K562 (cell line): ENCODE measurements around the gene LAX1. TPM values are rescaled to one million over a fixed set of nuclear protein-coding genes. Genes with fewer than 3 reads are reported as not detected.

Experiments
- ELF4 ChIP-seq: fragments of 450-650 bp; formaldehyde crosslinking; IDR thresholded peaks from 2 replicates; pipeline ENCODE4 v1.4.0; 2022; ENCODE audit warnings: missing genetic modification characterization
- MEIS2 ChIP-seq: fragments of 450-650 bp; IDR thresholded peaks from 2 replicates; pipeline ENCODE4 v1.6.1; 2014; ENCODE audit warnings: mild to moderate bottlenecking; ENCODE audit not compliant: partially characterized antibody
- NFE2 ChIP-seq: IDR thresholded peaks from 2 replicates; pipeline ENCODE4 v1.6.1; 2014; ENCODE audit warnings: antibody characterized with exemption, low read depth
- TCF3 ChIP-seq: sonication (generic); formaldehyde crosslinking; IDR thresholded peaks from 2 replicates; pipeline ENCODE4 v1.4.0; 2020; ENCODE audit warnings: mild to moderate bottlenecking, missing genetic modification reagents
- ZBED1 ChIP-seq: IDR thresholded peaks from 2 replicates; pipeline ENCODE4 v1.6.1; 2014
- polyA plus RNA-seq, 8 experiments: library from polyadenylated mRNA; depleted of rRNA in 4 of 8; stranded (reverse) in 5 of 8; unstranded in 3 of 8; fragments of >200 nt; fragmentation: Nextera tagmentation in 2 of 8; fragmentation: Illumina TruSeq in 1 of 8; extraction: Ambion mirVana in 2 of 8; extraction: Trizol in 1 of 8; gene quantifications; 2 replicates each; pipeline versions ENCODE4 v1.2.1 to v1.2.3, GENCODE V29; 2011 to 2014; ENCODE audit warnings: inconsistent platforms in 1 of 8, missing spikeins in 1 of 8
- total RNA-seq, 7 experiments: library from RNA; depleted of rRNA in 6 of 7; stranded (reverse); fragments of >200 nt in 6 of 7; fragmentation: Illumina TruSeq in 2 of 7; extraction: Trizol in 2 of 7; gene quantifications; 2 replicates each; pipeline versions ENCODE4 v1.2.1 to v1.2.3, GENCODE V29; 2011 to 2021; ENCODE audit warnings: low replicate concordance in 1 of 7
- TF ChIP-seq, protein P1 (sequence below): fragments of 450-650 bp; IDR thresholded peaks from 2 replicates; pipeline ENCODE4 v1.6.1; 2016; ENCODE audit warnings: mild to moderate bottlenecking, moderate library complexity
- TF ChIP-seq, protein P2 (sequence below): sonication (generic); formaldehyde crosslinking; IDR thresholded peaks from 2 replicates; pipeline ENCODE4 v1.9.0; 2022; ENCODE audit warnings: mild to moderate bottlenecking, missing genetic modification reagents
- TF ChIP-seq, protein P3 (sequence below): sonication (generic); formaldehyde crosslinking; IDR thresholded peaks from 2 replicates; pipeline ENCODE4 v1.5.0; 2020; ENCODE audit warnings: missing genetic modification reagents
- TF ChIP-seq, protein P4 (sequence below), 2 experiments: fragments of 200-800 bp in 1 of 2; sonication (Bioruptor generic) in 1 of 2; sonication (generic) in 1 of 2; formaldehyde crosslinking in 1 of 2; IDR thresholded peaks in 1 of 2; conservative IDR thresholded peaks in 1 of 2; 2 replicates each; pipeline versions ENCODE4 v1.5.0 to v1.6.1; 2016 to 2020; ENCODE audit warnings: missing compliant biosample characterization in 1 of 2, missing genetic modification characterization in 1 of 2, missing genetic modification reagents in 1 of 2
- TF ChIP-seq, protein P5 (sequence below), 2 experiments: IDR thresholded peaks; 2 replicates each; pipeline ENCODE4 v1.6.1; 2011; ENCODE audit warnings: borderline replicate concordance in 1 of 2, control low read depth in 1 of 2, low read depth in 1 of 2, low read length in 1 of 2, mild to moderate bottlenecking in 1 of 2, mixed read lengths in 1 of 2, moderate library complexity in 1 of 2; ENCODE audit not compliant: insufficient read depth in 1 of 2, insufficient read length in 1 of 2, poor library complexity in 1 of 2, severe bottlenecking in 1 of 2; ENCODE audit errors: extremely low read depth in 1 of 2

Gene LAX1
- total and polyA plus RNA-seq, 9 of the 15 experiments (the other 6 are each of a cell fraction or from before 2014, with no cell fraction given) = not detected

DNA sequence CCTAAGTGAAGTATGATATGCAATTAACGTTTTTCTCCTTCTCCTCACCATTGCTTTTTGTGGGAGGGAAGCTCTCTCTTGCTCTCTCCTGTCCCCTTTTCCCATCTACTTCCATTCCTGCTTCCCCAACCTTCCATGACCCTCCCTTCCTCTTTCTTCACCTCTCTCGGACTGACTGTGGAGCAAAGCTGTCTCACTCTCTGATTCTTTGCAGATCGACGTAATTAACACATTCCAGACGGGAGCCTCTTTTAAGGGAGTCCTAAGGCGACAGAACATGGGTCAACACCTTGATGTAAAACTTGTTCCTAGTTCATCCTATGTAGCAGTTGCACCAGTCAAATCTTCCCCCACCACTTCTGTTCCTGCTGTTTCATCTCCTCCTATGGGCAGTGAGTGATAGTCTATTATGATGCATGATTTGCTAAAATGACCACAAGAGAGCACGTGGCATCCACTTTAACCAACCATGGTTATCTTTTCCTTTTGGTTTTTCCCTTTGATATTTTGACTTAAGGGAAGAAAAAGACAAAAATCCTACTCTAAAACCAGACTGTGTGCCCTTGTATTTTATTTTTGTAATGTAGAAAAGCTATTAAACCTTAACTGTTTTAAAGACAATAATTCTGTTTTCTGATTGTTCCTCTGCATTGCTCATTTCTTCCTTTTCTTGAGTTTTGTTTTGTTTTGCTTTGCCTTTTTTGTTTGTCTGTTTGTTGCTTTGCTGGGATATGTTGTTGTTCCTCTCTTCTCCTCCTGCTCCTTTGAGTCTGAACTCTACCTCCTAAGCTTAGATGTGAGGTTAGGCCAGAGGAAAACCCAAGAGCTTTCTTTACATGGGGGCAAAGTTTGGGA, 31.7 kb upstream of the LAX1 start (continued):
- TF ChIP-seq, protein P1, sequence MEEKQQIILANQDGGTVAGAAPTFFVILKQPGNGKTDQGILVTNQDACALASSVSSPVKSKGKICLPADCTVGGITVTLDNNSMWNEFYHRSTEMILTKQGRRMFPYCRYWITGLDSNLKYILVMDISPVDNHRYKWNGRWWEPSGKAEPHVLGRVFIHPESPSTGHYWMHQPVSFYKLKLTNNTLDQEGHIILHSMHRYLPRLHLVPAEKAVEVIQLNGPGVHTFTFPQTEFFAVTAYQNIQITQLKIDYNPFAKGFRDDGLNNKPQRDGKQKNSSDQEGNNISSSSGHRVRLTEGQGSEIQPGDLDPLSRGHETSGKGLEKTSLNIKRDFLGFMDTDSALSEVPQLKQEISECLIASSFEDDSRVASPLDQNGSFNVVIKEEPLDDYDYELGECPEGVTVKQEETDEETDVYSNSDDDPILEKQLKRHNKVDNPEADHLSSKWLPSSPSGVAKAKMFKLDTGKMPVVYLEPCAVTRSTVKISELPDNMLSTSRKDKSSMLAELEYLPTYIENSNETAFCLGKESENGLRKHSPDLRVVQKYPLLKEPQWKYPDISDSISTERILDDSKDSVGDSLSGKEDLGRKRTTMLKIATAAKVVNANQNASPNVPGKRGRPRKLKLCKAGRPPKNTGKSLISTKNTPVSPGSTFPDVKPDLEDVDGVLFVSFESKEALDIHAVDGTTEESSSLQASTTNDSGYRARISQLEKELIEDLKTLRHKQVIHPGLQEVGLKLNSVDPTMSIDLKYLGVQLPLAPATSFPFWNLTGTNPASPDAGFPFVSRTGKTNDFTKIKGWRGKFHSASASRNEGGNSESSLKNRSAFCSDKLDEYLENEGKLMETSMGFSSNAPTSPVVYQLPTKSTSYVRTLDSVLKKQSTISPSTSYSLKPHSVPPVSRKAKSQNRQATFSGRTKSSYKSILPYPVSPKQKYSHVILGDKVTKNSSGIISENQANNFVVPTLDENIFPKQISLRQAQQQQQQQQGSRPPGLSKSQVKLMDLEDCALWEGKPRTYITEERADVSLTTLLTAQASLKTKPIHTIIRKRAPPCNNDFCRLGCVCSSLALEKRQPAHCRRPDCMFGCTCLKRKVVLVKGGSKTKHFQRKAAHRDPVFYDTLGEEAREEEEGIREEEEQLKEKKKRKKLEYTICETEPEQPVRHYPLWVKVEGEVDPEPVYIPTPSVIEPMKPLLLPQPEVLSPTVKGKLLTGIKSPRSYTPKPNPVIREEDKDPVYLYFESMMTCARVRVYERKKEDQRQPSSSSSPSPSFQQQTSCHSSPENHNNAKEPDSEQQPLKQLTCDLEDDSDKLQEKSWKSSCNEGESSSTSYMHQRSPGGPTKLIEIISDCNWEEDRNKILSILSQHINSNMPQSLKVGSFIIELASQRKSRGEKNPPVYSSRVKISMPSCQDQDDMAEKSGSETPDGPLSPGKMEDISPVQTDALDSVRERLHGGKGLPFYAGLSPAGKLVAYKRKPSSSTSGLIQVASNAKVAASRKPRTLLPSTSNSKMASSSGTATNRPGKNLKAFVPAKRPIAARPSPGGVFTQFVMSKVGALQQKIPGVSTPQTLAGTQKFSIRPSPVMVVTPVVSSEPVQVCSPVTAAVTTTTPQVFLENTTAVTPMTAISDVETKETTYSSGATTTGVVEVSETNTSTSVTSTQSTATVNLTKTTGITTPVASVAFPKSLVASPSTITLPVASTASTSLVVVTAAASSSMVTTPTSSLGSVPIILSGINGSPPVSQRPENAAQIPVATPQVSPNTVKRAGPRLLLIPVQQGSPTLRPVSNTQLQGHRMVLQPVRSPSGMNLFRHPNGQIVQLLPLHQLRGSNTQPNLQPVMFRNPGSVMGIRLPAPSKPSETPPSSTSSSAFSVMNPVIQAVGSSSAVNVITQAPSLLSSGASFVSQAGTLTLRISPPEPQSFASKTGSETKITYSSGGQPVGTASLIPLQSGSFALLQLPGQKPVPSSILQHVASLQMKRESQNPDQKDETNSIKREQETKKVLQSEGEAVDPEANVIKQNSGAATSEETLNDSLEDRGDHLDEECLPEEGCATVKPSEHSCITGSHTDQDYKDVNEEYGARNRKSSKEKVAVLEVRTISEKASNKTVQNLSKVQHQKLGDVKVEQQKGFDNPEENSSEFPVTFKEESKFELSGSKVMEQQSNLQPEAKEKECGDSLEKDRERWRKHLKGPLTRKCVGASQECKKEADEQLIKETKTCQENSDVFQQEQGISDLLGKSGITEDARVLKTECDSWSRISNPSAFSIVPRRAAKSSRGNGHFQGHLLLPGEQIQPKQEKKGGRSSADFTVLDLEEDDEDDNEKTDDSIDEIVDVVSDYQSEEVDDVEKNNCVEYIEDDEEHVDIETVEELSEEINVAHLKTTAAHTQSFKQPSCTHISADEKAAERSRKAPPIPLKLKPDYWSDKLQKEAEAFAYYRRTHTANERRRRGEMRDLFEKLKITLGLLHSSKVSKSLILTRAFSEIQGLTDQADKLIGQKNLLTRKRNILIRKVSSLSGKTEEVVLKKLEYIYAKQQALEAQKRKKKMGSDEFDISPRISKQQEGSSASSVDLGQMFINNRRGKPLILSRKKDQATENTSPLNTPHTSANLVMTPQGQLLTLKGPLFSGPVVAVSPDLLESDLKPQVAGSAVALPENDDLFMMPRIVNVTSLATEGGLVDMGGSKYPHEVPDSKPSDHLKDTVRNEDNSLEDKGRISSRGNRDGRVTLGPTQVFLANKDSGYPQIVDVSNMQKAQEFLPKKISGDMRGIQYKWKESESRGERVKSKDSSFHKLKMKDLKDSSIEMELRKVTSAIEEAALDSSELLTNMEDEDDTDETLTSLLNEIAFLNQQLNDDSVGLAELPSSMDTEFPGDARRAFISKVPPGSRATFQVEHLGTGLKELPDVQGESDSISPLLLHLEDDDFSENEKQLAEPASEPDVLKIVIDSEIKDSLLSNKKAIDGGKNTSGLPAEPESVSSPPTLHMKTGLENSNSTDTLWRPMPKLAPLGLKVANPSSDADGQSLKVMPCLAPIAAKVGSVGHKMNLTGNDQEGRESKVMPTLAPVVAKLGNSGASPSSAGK = peak; percentile 69
- TF ChIP-seq, protein P2, sequence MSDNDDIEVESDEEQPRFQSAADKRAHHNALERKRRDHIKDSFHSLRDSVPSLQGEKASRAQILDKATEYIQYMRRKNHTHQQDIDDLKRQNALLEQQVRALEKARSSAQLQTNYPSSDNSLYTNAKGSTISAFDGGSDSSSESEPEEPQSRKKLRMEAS (CRISPR knock-in tag) = peak; percentile 50; the same call in 1 of the 2 replicates
- TF ChIP-seq MEIS2 (peak; percentile 52), ZBED1 (no peak), TCF3 (CRISPR knock-in tag) (peak; percentile 26; the same call in 1 of the 2 replicates), ELF4 (CRISPR knock-in tag) (0 out of 2 replicates have a peak, but pooled peaks have one; percentile 25), NFE2 (peak; percentile 66)
- TF ChIP-seq, protein P3, sequence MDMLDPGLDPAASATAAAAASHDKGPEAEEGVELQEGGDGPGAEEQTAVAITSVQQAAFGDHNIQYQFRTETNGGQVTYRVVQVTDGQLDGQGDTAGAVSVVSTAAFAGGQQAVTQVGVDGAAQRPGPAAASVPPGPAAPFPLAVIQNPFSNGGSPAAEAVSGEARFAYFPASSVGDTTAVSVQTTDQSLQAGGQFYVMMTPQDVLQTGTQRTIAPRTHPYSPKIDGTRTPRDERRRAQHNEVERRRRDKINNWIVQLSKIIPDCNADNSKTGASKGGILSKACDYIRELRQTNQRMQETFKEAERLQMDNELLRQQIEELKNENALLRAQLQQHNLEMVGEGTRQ (CRISPR knock-in tag) = peak; percentile 63; the same call in 1 of the 2 replicates
- TF ChIP-seq, protein P4, sequence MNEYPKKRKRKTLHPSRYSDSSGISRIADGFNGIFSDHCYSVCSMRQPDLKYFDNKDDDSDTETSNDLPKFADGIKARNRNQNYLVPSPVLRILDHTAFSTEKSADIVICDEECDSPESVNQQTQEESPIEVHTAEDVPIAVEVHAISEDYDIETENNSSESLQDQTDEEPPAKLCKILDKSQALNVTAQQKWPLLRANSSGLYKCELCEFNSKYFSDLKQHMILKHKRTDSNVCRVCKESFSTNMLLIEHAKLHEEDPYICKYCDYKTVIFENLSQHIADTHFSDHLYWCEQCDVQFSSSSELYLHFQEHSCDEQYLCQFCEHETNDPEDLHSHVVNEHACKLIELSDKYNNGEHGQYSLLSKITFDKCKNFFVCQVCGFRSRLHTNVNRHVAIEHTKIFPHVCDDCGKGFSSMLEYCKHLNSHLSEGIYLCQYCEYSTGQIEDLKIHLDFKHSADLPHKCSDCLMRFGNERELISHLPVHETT (CRISPR knock-in tag; conservative IDR thresholded peaks at IDR 0.05 in 1 of 2, IDR thresholded peaks at IDR 0.05 in 1 of 2) = peak in 1 of 2 experiments; percentile 32; a peak in 1 of 4 replicates
- TF ChIP-seq, protein P5, sequence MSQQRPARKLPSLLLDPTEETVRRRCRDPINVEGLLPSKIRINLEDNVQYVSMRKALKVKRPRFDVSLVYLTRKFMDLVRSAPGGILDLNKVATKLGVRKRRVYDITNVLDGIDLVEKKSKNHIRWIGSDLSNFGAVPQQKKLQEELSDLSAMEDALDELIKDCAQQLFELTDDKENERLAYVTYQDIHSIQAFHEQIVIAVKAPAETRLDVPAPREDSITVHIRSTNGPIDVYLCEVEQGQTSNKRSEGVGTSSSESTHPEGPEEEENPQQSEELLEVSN (IDR thresholded peaks at IDR 0.05; ENCODE audit: borderline replicate concordance in 1 of 2, extremely low read depth in 1 of 2, insufficient read depth in 1 of 2, insufficient read length in 1 of 2, low read depth in 1 of 2, low read length in 1 of 2, poor library complexity in 1 of 2, severe bottlenecking in 1 of 2) = no peak
